Endothelial cell of umbilical vein (primary cell): Measurements from ENCODE around the gene FUT3. TPM values are rescaled to one million over a fixed set of nuclear protein-coding genes. Genes with fewer than 3 reads are reported as not detected.

Experiments used
- BruUV-seq: library from RNA; stranded (reverse); fragments of 400-500 nt; replicated peaks from 2 replicates; lab custom pipeline; 2021; lab: Mats Ljungman, UMichigan
- CTCF ChIA-PET: fragments of 300-600, 350-600 bp; sonication (Branson Sonifier 250); formaldehyde crosslinking; loops from one replicate; lab custom pipeline; 2021; ENCODE audit warnings: antibody characterized with exemption, inconsistent platforms; lab: Charles Lee
- POLR2A ChIA-PET: fragments of 300-600, 350-600 bp; sonication (Branson Sonifier 250); formaldehyde crosslinking; loops from one replicate; lab custom pipeline; 2021; ENCODE audit warnings: antibody characterized with exemption, inconsistent platforms; lab: Charles Lee
- DNase-seq: peaks from one replicate; pipeline ENCODE4 v3.0.0-alpha.2; 2011; ENCODE audit warnings: low read depth, low spot score
- FAIRE-seq: peaks from 2 replicates; lab custom pipeline; 2011; peaks lifted over from hg19 to GRCh38; lab: Jason Lieb, UNC
- H2AFZ ChIP-seq: 2 replicates; pipeline ENCODE4 v1.6.0; 2012; ENCODE audit warnings: low read depth, low read length, control low read depth, inconsistent platforms
- H3K27ac ChIP-seq: 2 replicates; pipeline ENCODE4 v1.5.1; 2011; ENCODE audit warnings: low read depth, mild to moderate bottlenecking, control low read depth, low read length, moderate library complexity; ENCODE audit not compliant: insufficient read depth
- H3K27me3 ChIP-seq, 2 experiments: 2 replicates each; pipeline versions ENCODE4 v1.6.0 to v1.6.1; 2011; ENCODE audit warnings: low read length in 2 of 2, mixed read lengths in 1 of 2; ENCODE audit not compliant: control insufficient read depth in 2 of 2, insufficient read depth in 2 of 2
- H3K36me3 ChIP-seq, 2 experiments: 2 replicates in 1 of 2; 3 replicates in 1 of 2; pipeline ENCODE4 v1.5.1; 2011; ENCODE audit warnings: low read length in 2 of 2, mild to moderate bottlenecking in 1 of 2, moderate library complexity in 1 of 2; ENCODE audit not compliant: control insufficient read depth in 2 of 2, insufficient read depth in 2 of 2; ENCODE audit errors: extremely low read depth in 1 of 2
- H3K4me1 ChIP-seq: 3 replicates; pipeline ENCODE4 v1.5.1; 2011; ENCODE audit warnings: mild to moderate bottlenecking, low read length; ENCODE audit not compliant: control insufficient read depth, insufficient read depth; ENCODE audit errors: extremely low read depth
- H3K4me2 ChIP-seq: 2 replicates; pipeline ENCODE4 v1.6.1; 2011; ENCODE audit warnings: low read length, control low read depth, mixed read lengths; ENCODE audit not compliant: insufficient read depth
- H3K4me3 ChIP-seq, 3 experiments: fragments of 200-600 bp in 1 of 3; sonication (generic), shearing (Covaris generic) in 1 of 3; replicated peaks in 1 of 3; 2 replicates each; pipeline ENCODE4 v1.5.1; 2011 to 2016; ENCODE audit warnings: control low read depth in 3 of 3, low read length in 3 of 3, mild to moderate bottlenecking in 2 of 3, inconsistent platforms in 1 of 3, low read depth in 1 of 3, moderate library complexity in 1 of 3; ENCODE audit not compliant: insufficient read depth in 1 of 3
- H3K79me2 ChIP-seq: 2 replicates; pipeline ENCODE4 v1.6.0; 2012; ENCODE audit warnings: low read length, inconsistent platforms; ENCODE audit not compliant: control insufficient read depth, insufficient read depth
- H3K9ac ChIP-seq: replicated peaks from 2 replicates; pipeline ENCODE3; 2011; ENCODE audit warnings: low read length, control low read depth; ENCODE audit not compliant: insufficient read depth; ENCODE audit errors: extremely low read depth
- H3K9me1 ChIP-seq: replicated peaks from 3 replicates; pipeline ENCODE4 v1.6.0; 2011; ENCODE audit warnings: mild to moderate bottlenecking, low read length; ENCODE audit not compliant: control insufficient read depth, insufficient read depth; ENCODE audit errors: extremely low read depth
- H3K9me3 ChIP-seq: replicated peaks from 2 replicates; pipeline ENCODE4 v1.5.1; 2012; ENCODE audit warnings: low read length, inconsistent platforms; ENCODE audit not compliant: control insufficient read depth, insufficient read depth
- H4K20me1 ChIP-seq: replicated peaks from 2 replicates; pipeline ENCODE3; 2011; ENCODE audit warnings: mild to moderate bottlenecking, low read length; ENCODE audit not compliant: control insufficient read depth, insufficient read depth; ENCODE audit errors: extremely low read depth
- CTCF ChIP-seq, 2 donors: IDR thresholded peaks; 1 replicate in 1 of 2; 2 replicates in 1 of 2; pipeline ENCODE4 v1.5.1; 2011; ENCODE audit warnings: low read length in 2 of 2, mild to moderate bottlenecking in 2 of 2, moderate library complexity in 2 of 2, control low read depth in 1 of 2, inconsistent platforms in 1 of 2, low read depth in 1 of 2; ENCODE audit not compliant: insufficient read depth in 1 of 2; ENCODE audit errors: extremely low read depth in 1 of 2
- EZH2 ChIP-seq: IDR thresholded peaks from 2 replicates; pipeline ENCODE4 v1.6.1; 2012; ENCODE audit warnings: borderline replicate concordance, low read depth, mild to moderate bottlenecking, moderate library complexity, low read length, inconsistent platforms; ENCODE audit not compliant: severe bottlenecking
- FOS ChIP-seq: IDR thresholded peaks from 2 replicates; pipeline ENCODE4 v1.6.1; 2011; ENCODE audit warnings: mild to moderate bottlenecking, low read length, moderate library complexity, borderline replicate concordance; ENCODE audit not compliant: insufficient read depth
- GATA2 ChIP-seq: IDR thresholded peaks from 2 replicates; pipeline ENCODE4 v1.7.0; 2011; ENCODE audit warnings: low read depth, mild to moderate bottlenecking, moderate library complexity, mixed read lengths, low read length; ENCODE audit not compliant: insufficient read length, insufficient read depth
- JUN ChIP-seq: IDR thresholded peaks from 2 replicates; pipeline ENCODE4 v1.6.1; 2011; ENCODE audit warnings: borderline replicate concordance, low read depth; ENCODE audit not compliant: insufficient read length, insufficient read depth
- MAX ChIP-seq: IDR thresholded peaks from 2 replicates; pipeline ENCODE4 v1.6.1; 2011; ENCODE audit not compliant: insufficient read depth, insufficient read length
- MYC ChIP-seq: IDR thresholded peaks from one replicate; pipeline ENCODE4 v1.6.1; 2011; ENCODE audit warnings: mild to moderate bottlenecking, low read depth, low read length
- POLR2A ChIP-seq: IDR thresholded peaks from 2 replicates; pipeline ENCODE4 v1.6.1; 2012; ENCODE audit warnings: low read depth, mild to moderate bottlenecking, control low read depth, low read length
- POLR2AphosphoS5 ChIP-seq: IDR thresholded peaks from 2 replicates; pipeline ENCODE4 v1.6.1; 2012; ENCODE audit warnings: low read depth, mild to moderate bottlenecking, control low read depth, low read length, moderate library complexity; ENCODE audit not compliant: insufficient read depth
- dilution Hi-C: fragments of 300-500 bp; cut with MboI; formaldehyde crosslinking; loops from one replicate; pipeline ENCODE4 v1.15.0; 2019; ENCODE audit warnings: low sequenced_read_pairs; ENCODE audit not compliant: extremely low pct_ligation_motif_present
- intact Hi-C: fragments of 100-400 bp; cut with micrococcal nuclease; formaldehyde crosslinking; loops from one replicate; pipeline ENCODE4 v1.10.0; 2022
- polyA plus RNA-seq, 4 experiments: library from polyadenylated mRNA; depleted of rRNA in 3 of 4; stranded (reverse) in 3 of 4; unstranded in 1 of 4; fragments of >200 nt; gene quantifications; 2 replicates each; pipeline versions ENCODE4 v1.2.1 to v1.2.3, GENCODE V29; 2011 to 2012; ENCODE audit warnings: missing spikeins in 1 of 4
- total RNA-seq: library from RNA; stranded (reverse); gene quantifications from 2 replicates; pipeline ENCODE4 v1.2.3, GENCODE V29; 2021

Gene FUT3
- total and polyA plus RNA-seq, 2 donors (not counting 3 experiments of a cell fraction or from before 2014, with no cell fraction given) = not detected

GRCh38 chr19:5824751-5825150 lies 26.5 kb downstream of the FUT3 start:
- Histone ChIP-seq H3K79me2 (no peaks in the 10 kb centered on the region), H4K20me1 (no peaks in the 10 kb centered on the region), H3K9me1 (no peaks in the 10 kb centered on the region), H3K4me1 (peaks cover 7% of the 10 kb centered on the region), H3K4me3 (no peak overlapping the region), H3K27ac (no peak overlapping the region), H3K4me2 (no peak overlapping the region), H3K36me3 (no peaks in the 10 kb centered on the region), H2AFZ (no peak overlapping the region), H3K9ac (no peak overlapping the region), H3K27me3 (peaks cover 0 to 3% of the 10 kb centered on the region in 2 experiments), H3K9me3 (no peaks in the 10 kb centered on the region)
- no peak for FAIRE-seq
- ChIA-PET POLR2A (no interaction called here), CTCF (interaction anchor here (0.7 to 4.6 kb wide), 2 partner anchors 9 to 21 kb away, joined by 3 to 24 read pairs; partner anchors contain the start of gene NRTN)
- TF ChIP-seq FOS (no peak), CTCF (IDR thresholded peaks at IDR 0.05; ENCODE audit: extremely low read depth in 1 of 2, insufficient read depth in 1 of 2, low read depth in 1 of 2, low read length in 2 of 2) (no peak), POLR2A (no peak), GATA2 (no peak), EZH2 (no peak), MYC (no peak), JUN (no peak), POLR2AphosphoS5 (no peak), MAX (no peak)
- dilution Hi-C loops (no loop called here), intact Hi-C loops (no loop called here)
- DNase-seq = no peak
- BruUV-seq = no TSS peak
